Stimulated activated CD8-positive, alpha-beta memory T cell treated with anti-CD3 and anti-CD28 coated beads, Interleukin-4, amount 100 ng/mL, for 48 hours (primary cell): Measurements from ENCODE around the gene BLOC1S4.
"Not testable (repeated sequence)": the region's sequence is repeated elsewhere in the genome, so short reads cannot be mapped to it uniquely, and the experiment has no call there.

Experiments used
- DNase-seq: peaks from one replicate; pipeline ENCODE4 v3.0.0-alpha.2; 2020

Gene BLOC1S4

GRCh38 chr4:6716018-6716911 is at the start of gene BLOC1S4:
BLOC1S4 (plus strand) TSS chr4:6716174; CDS start chr4:6716210, 36 bp downstream.
- DNase-seq: peak; percentile 90

GRCh38 chr4:6668391-6668790 is 47.6 kb upstream of the BLOC1S4 start:
- DNase-seq: no peak

GRCh38 chr4:6671648-6672047 is 44.3 kb upstream of the BLOC1S4 start:
- no peak for DNase-seq

GRCh38 chr4:6672131-6672530 is 43.8 kb upstream of the BLOC1S4 start:
- no peak for DNase-seq

GRCh38 chr4:6672541-6673190 is 43.3 kb upstream of the BLOC1S4 start:
- DNase-seq: not testable (repeated sequence)

- peak; percentile 73 for DNase-seq
These were observed 42.7 kb upstream of the BLOC1S4 start for GRCh38 chr4:6673191-6673659.

GRCh38 chr4:6673660-6674499 is 42.1 kb upstream of the BLOC1S4 start:
- DNase-seq: peak; percentile 95

- DNase-seq: peak; percentile 64
These were observed 41.3 kb upstream of the BLOC1S4 start for GRCh38 chr4:6674500-6675149.

GRCh38 chr4:6676722-6677558 is 39.0 kb upstream of the BLOC1S4 start:
- DNase-seq: no peak

GRCh38 chr4:6680372-6681034 is 35.5 kb upstream of the BLOC1S4 start:
- DNase-seq: no peak

GRCh38 chr4:6681191-6681590 is 34.8 kb upstream of the BLOC1S4 start:
- DNase-seq: no peak

GRCh38 chr4:6682862-6683590 is 32.9 kb upstream of the BLOC1S4 start:
- DNase-seq: no peak

- no peak for DNase-seq
These were observed 31.3 kb upstream of the BLOC1S4 start for GRCh38 chr4:6684656-6685055.

GRCh38 chr4:6686104-6686787 is 29.7 kb upstream of the BLOC1S4 start:
- DNase-seq: no peak

- no peak for DNase-seq
These were observed 27.8 kb upstream of the BLOC1S4 start for GRCh38 chr4:6687947-6688878.

GRCh38 chr4:6688879-6689505 is 27.0 kb upstream of the BLOC1S4 start:
- peak; percentile 86 for DNase-seq

- no peak for DNase-seq
These were observed 26.4 kb upstream of the BLOC1S4 start for GRCh38 chr4:6689506-6689960.

GRCh38 chr4:6692379-6692778 is 23.6 kb upstream of the BLOC1S4 start:
- no peak for DNase-seq
